GM12801 (cell line): ENCODE results near the gene ARL15.

Source experiments
- CTCF ChIP-seq: IDR thresholded peaks from one replicate; pipeline ENCODE4 v1.5.1; 2011; ENCODE audit warnings: control low read depth; ENCODE audit not compliant: insufficient read length; ENCODE audit errors: extremely low read depth

The ARL15 gene

GRCh38 chr5:54320256-54320655 is 9.9 kb upstream of the ARL15 start:
- no peak for TF ChIP-seq CTCF

- TF ChIP-seq CTCF = no peak
Measured at GRCh38 chr5:54317511-54318260, 7.3 kb upstream of the ARL15 start.

DNA sequence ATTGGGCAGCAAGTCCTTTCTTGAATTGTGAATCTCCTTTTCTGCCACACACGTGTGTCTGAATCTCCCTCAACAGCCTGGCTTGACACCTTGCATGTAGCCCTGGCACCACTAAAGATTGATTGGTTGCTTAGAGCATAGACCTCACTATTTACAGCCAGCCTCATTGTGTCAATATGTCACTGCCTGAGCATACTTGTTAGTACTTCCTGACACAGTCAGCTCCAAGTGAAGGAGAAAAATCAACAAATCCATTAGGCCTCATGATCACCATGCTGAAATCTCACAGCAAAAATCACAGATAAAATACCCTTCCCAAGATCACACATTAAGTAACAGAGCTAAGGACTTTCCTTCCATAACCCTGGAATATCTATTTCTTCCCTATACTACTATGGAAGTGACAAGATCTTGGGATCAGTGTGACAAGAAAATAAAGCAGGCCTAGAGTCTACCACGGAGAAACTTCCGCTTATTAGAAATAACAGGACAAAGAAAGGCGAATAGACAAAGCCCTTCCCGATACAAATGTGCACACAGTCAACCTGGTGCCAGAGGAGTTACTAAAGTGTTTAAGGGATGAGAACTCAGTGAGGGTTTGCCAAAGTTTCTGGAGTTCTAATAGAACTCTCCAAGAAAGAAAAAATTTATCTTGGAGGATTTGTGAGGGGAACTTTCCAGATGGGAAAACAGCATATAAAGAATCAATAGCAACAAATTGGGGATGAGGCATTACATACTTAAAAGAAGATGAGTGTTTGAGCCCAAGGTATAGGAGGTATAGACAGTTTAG is 5.6 kb upstream of the ARL15 start:
- no peak for TF ChIP-seq CTCF

GRCh38 chr5:54313311-54314270 is 3.2 kb upstream of the ARL15 start:
- TF ChIP-seq CTCF = no peak

DNA sequence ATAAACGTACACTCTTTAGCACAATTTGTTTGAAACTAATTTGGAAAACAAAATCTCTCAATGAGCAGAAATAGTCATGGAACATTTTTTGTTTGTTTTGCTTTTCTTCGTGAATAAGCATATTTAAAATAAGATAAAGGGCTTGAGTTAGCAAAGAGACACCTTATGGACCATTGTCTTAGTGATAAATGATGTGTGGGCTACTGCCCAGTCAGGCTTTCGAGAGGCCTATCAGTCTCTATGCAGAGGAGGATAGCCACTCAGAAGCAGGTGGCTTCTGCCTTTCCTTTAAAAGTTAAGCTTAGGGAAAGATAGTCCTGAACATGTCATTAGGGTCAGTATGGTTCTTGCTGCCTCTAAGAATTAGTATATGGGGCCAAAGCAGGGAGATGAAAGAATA is 2.1 kb upstream of the ARL15 start:
- TF ChIP-seq CTCF = no peak

- TF ChIP-seq CTCF = no peak
Measured at GRCh38 chr5:54311176-54311677, 854 bp upstream of the ARL15 start.
